Measurements from ENCODE around the gene SSU72. TPM values are rescaled to one million over a fixed set of nuclear protein-coding genes. Genes with fewer than 3 reads are reported as not detected.
A peak's percentile ranks its signal among the peaks of the same experiment; 100 is the strongest.

SSU72 gene
- total and polyA plus RNA-seq, 7 experiments from 2014 or later: 121 to 267 (median 143) TPM

DNA sequence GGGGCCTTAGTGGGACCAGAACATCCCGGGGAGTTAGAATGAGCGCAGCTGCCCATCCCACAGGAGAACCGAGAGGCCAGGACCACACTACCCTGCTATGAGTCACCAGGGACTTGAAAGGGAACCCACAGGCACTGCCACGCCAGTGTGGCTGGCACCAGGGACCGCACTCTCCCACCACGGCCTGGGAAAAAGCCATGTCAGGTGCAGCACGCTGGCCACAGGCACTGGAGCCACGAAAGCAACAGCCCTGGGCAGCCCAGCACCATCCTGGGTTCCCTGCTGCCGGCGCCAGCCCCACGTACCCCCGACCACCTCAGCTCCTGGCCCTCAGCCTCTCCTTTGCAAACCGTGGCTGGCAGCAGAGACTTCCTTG lies 20.1 kb downstream of the SSU72 start:
- intact Hi-C loops (cut with micrococcal nuclease): no loop called here
- Histone ChIP-seq H3K27ac (ENCODE audit: low read depth, low read length) (no peak overlapping the region), H3K36me3 (ENCODE audit: control insufficient read depth in 2 of 3, insufficient read depth in 3 of 3, low read length in 3 of 3) (peaks cover 0 to 6% (median 0%) of the 10 kb centered on the region in 3 experiments), H3K4me3 (ENCODE audit: low read length) (no peak overlapping the region), H3K9me3 (ENCODE audit: control insufficient read depth in 2 of 3, low read length in 3 of 3) (no peaks in the 10 kb centered on the region), H3K4me1 (ENCODE audit: control insufficient read depth in 2 of 2, insufficient read depth in 2 of 2, low read length in 2 of 2) (no peaks in the 10 kb centered on the region), H3K27me3 (ENCODE audit: control insufficient read depth in 2 of 2, insufficient read depth in 2 of 2, low read length in 2 of 2) (no peaks in the 10 kb centered on the region)
- peaks cover 0 to 8% (median 0%) of the 10 kb centered on the region in 7 donors for H3K4me1 Mint-ChIP-seq
- H3K4me3 Mint-ChIP-seq: no peak overlapping the region
- H3K36me3 Mint-ChIP-seq: no peaks in the 10 kb centered on the region
- ChIA-PET POLR2A (no interaction called here), CTCF (interaction anchor here (0.6 kb wide), 1 partner anchor 117 kb away, joined by 4 read pairs; no protein-coding TSS in a partner anchor)
- H3K27me3 Mint-ChIP-seq: no peaks in the 10 kb centered on the region
- no peak overlapping the region for H3K27ac Mint-ChIP-seq
- ATAC-seq: no peak
- no peaks in the 10 kb centered on the region for H3K9me3 Mint-ChIP-seq
- no peak for DNase-seq

GRCh38 chr1:1553821-1554494 lies 20.7 kb downstream of the SSU72 start:
- Mint-ChIP-seq H3K27ac (peak overlapping the region in 3 of 9 donors; percentile 31 to 79 (median 55)), H3K9me3 (no peaks in the 10 kb centered on the region)
- no peak for DNase-seq

GRCh38 chr1:1552263-1552639 lies 22.4 kb downstream of the SSU72 start:
- ChIA-PET POLR2A (no interaction called here), CTCF (no interaction called here)
- Histone ChIP-seq H3K27ac (ENCODE audit: low read depth, low read length) (no peak overlapping the region), H3K4me3 (ENCODE audit: low read length) (no peak overlapping the region), H3K36me3 (ENCODE audit: control insufficient read depth in 2 of 3, insufficient read depth in 3 of 3, low read length in 3 of 3) (peaks cover 0 to 6% (median 0%) of the 10 kb centered on the region in 3 experiments), H3K9me3 (ENCODE audit: control insufficient read depth in 2 of 3, low read length in 3 of 3) (no peaks in the 10 kb centered on the region), H3K4me1 (ENCODE audit: control insufficient read depth in 2 of 2, insufficient read depth in 2 of 2, low read length in 2 of 2) (no peaks in the 10 kb centered on the region), H3K27me3 (ENCODE audit: control insufficient read depth in 2 of 2, insufficient read depth in 2 of 2, low read length in 2 of 2) (no peaks in the 10 kb centered on the region)
- no peak overlapping the region for H3K27ac Mint-ChIP-seq
- H3K4me1 Mint-ChIP-seq: peaks cover 0 to 6% (median 0%) of the 10 kb centered on the region in 7 donors
- no peak for DNase-seq
- no peaks in the 10 kb centered on the region for H3K9me3 Mint-ChIP-seq
- no peaks in the 10 kb centered on the region for H3K27me3 Mint-ChIP-seq
- ATAC-seq: no peak
- intact Hi-C loops (cut with micrococcal nuclease): no loop called here
- no peaks in the 10 kb centered on the region for H3K36me3 Mint-ChIP-seq
- H3K4me3 Mint-ChIP-seq: no peak overlapping the region

More at GRCh38 chr1:1553821-1554494, 20.7 kb downstream of the SSU72 start:
- Mint-ChIP-seq H3K4me1 (peaks cover 0 to 6% (median 0%) of the 10 kb centered on the region in 7 donors), H3K4me3 (no peak overlapping the region), H3K27me3 (no peaks in the 10 kb centered on the region), H3K36me3 (no peaks in the 10 kb centered on the region)
- Histone ChIP-seq H3K27me3 (ENCODE audit: control insufficient read depth in 2 of 2, insufficient read depth in 2 of 2, low read length in 2 of 2) (no peaks in the 10 kb centered on the region), H3K4me1 (ENCODE audit: control insufficient read depth in 2 of 2, insufficient read depth in 2 of 2, low read length in 2 of 2) (no peaks in the 10 kb centered on the region), H3K4me3 (ENCODE audit: low read length) (no peak overlapping the region), H3K36me3 (ENCODE audit: control insufficient read depth in 2 of 3, insufficient read depth in 3 of 3, low read length in 3 of 3) (peaks cover 0 to 6% (median 0%) of the 10 kb centered on the region in 3 experiments), H3K9me3 (ENCODE audit: control insufficient read depth in 2 of 3, low read length in 3 of 3) (no peaks in the 10 kb centered on the region), H3K27ac (ENCODE audit: low read depth, low read length) (no peak overlapping the region)
- ChIA-PET POLR2A (interaction anchor here (1.0 kb wide), 1 partner anchor 9 kb away, joined by 8 read pairs; no protein-coding TSS in a partner anchor), CTCF (no interaction called here)
- intact Hi-C loops (cut with micrococcal nuclease): no loop called here
- no peak for ATAC-seq

GRCh38 chr1:1551524-1552262 lies 23.0 kb downstream of the SSU72 start:
- no peaks in the 10 kb centered on the region for H3K9me3 ChIP-seq (ENCODE audit: control insufficient read depth in 2 of 3, low read length in 3 of 3)
- no peaks in the 10 kb centered on the region for H3K27me3 Mint-ChIP-seq
- CTCF ChIA-PET: no interaction called here
- H3K4me3 Mint-ChIP-seq: no peak overlapping the region
- intact Hi-C loops (cut with micrococcal nuclease): no loop called here
- H3K27ac Mint-ChIP-seq: peak overlapping the region in 2 of 9 donors; percentile 36 to 51
- peaks cover 0 to 6% (median 0%) of the 10 kb centered on the region in 7 donors for H3K4me1 Mint-ChIP-seq
- H3K4me1 ChIP-seq (ENCODE audit: control insufficient read depth in 2 of 2, insufficient read depth in 2 of 2, low read length in 2 of 2): no peaks in the 10 kb centered on the region
- no peaks in the 10 kb centered on the region for H3K36me3 Mint-ChIP-seq
- no peaks in the 10 kb centered on the region for H3K27me3 ChIP-seq (ENCODE audit: control insufficient read depth in 2 of 2, insufficient read depth in 2 of 2, low read length in 2 of 2)
- no peak overlapping the region for H3K4me3 ChIP-seq (ENCODE audit: low read length)
- H3K9me3 Mint-ChIP-seq: no peaks in the 10 kb centered on the region
- H3K27ac ChIP-seq (ENCODE audit: low read depth, low read length): no peak overlapping the region
- no peak for DNase-seq
- H3K36me3 ChIP-seq (ENCODE audit: control insufficient read depth in 2 of 3, insufficient read depth in 3 of 3, low read length in 3 of 3): peaks cover 0 to 6% (median 0%) of the 10 kb centered on the region in 3 experiments
- POLR2A ChIA-PET: no interaction called here
- ATAC-seq: no peak

DNA sequence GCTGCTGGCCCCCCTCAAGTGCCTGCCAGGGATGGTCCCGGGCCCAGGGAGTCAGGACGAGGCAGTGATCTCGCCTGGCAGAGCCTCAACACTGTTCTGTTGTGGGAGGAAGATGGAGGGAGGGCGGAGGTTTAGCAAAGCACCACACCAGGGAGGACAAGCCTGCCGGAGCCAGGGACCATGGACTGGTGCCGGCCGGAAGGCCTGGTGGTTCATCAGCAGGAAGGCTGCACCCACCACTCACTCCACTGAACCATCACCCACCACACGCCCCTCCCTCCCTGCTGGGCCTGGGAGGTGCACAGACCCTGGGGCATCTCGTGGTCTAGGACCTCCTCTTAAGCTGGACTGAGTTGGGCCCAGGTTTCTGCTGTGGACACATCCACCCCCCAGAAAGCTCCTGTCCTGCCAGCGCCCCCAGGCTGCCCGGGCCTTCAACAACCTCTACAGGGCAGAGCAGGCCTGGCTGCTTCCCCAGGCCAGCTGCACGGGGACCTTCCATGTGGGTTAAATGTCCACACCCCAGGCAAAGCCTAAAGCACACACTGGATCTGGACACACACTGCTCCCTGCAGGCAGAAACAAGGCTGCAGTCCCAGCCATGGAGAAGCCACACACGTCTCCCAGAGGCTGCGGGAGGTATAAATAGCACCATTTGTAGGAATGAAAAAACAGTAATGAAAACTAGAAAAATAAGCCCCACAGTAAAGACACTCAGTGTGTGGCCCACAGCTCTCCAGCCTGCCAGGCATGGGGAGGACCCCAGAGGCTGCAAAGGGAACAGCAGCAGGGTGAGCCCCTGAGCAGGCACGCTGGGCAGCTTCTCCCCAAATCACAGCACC lies 23.9 kb downstream of the SSU72 start:
- intact Hi-C loops (cut with micrococcal nuclease): no loop called here
- Mint-ChIP-seq H3K4me1 (peaks cover 0 to 6% (median 0%) of the 10 kb centered on the region in 7 donors), H3K27ac (peak overlapping the region in 2 of 9 donors; percentile 36 to 56), H3K4me3 (no peak overlapping the region), H3K9me3 (no peaks in the 10 kb centered on the region), H3K36me3 (no peaks in the 10 kb centered on the region), H3K27me3 (no peaks in the 10 kb centered on the region)
- H3K4me1 ChIP-seq (ENCODE audit: control insufficient read depth in 2 of 2, insufficient read depth in 2 of 2, low read length in 2 of 2): no peaks in the 10 kb centered on the region
- H3K27me3 ChIP-seq (ENCODE audit: control insufficient read depth in 2 of 2, insufficient read depth in 2 of 2, low read length in 2 of 2): no peaks in the 10 kb centered on the region
- POLR2A ChIA-PET: no interaction called here
- H3K4me3 ChIP-seq (ENCODE audit: low read length): no peak overlapping the region
- CTCF ChIA-PET: interaction anchor here (0.8 kb wide), 1 partner anchor 46 kb away, joined by 3 read pairs; no protein-coding TSS in a partner anchor
- ATAC-seq: peak; percentile 18
- no peak for DNase-seq
- H3K9me3 ChIP-seq (ENCODE audit: control insufficient read depth in 2 of 3, low read length in 3 of 3): no peaks in the 10 kb centered on the region
- H3K27ac ChIP-seq (ENCODE audit: low read depth, low read length): no peak overlapping the region
- H3K36me3 ChIP-seq (ENCODE audit: control insufficient read depth in 2 of 3, insufficient read depth in 3 of 3, low read length in 3 of 3): peaks cover 0 to 6% (median 0%) of the 10 kb centered on the region in 3 experiments

GRCh38 chr1:1550087-1550486 lies 24.6 kb downstream of the SSU72 start:
- H3K27me3 ChIP-seq (ENCODE audit: control insufficient read depth in 2 of 2, insufficient read depth in 2 of 2, low read length in 2 of 2): no peaks in the 10 kb centered on the region
- ChIA-PET CTCF (interaction anchor here (0.8 kb wide), 1 partner anchor 46 kb away, joined by 3 read pairs; no protein-coding TSS in a partner anchor), POLR2A (no interaction called here)
- H3K4me3 ChIP-seq (ENCODE audit: low read length): no peak overlapping the region
- H3K4me1 ChIP-seq (ENCODE audit: control insufficient read depth in 2 of 2, insufficient read depth in 2 of 2, low read length in 2 of 2): no peaks in the 10 kb centered on the region
- ATAC-seq: no peak
- no peaks in the 10 kb centered on the region for H3K27me3 Mint-ChIP-seq
- no peak overlapping the region for H3K4me3 Mint-ChIP-seq
- peaks cover 0 to 6% (median 0%) of the 10 kb centered on the region in 7 donors for H3K4me1 Mint-ChIP-seq
- H3K9me3 ChIP-seq (ENCODE audit: control insufficient read depth in 2 of 3, low read length in 3 of 3): no peaks in the 10 kb centered on the region
- H3K27ac ChIP-seq (ENCODE audit: low read depth, low read length): no peak overlapping the region
- H3K36me3 ChIP-seq (ENCODE audit: control insufficient read depth in 2 of 3, insufficient read depth in 3 of 3, low read length in 3 of 3): peaks cover 0 to 6% (median 0%) of the 10 kb centered on the region in 3 experiments
- peaks cover 0 to 1% (median 0%) of the 10 kb centered on the region in 5 donors for H3K36me3 Mint-ChIP-seq
- DNase-seq: no peak
- no peaks in the 10 kb centered on the region for H3K9me3 Mint-ChIP-seq
- intact Hi-C loops (cut with micrococcal nuclease): no loop called here
- H3K27ac Mint-ChIP-seq: no peak overlapping the region

All from naive thymus-derived CD4-positive, alpha-beta T cell (primary cell).